ENCODE data around the gene OMA1.

The OMA1 gene

DNA sequence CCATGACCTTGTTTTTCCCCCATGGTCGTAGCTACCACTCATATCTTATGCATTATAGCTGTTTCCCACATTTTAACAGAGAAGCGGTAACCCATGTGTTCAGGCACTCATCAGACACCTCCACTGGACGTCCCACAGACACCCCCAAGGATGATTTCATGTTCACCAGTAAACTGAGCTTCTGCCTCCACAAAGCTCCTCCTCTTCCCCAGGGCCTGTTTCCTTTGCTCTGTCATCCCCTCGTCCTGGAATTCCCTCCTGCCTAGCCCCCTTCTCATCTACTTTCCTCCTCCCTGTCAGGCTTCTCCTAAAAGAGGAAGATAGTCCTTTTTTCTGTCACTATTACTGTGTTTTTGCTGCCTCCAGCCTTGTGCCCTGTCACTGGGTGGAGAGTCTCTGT, 111.2 kb downstream of the OMA1 start:
- no peak for TF ChIP-seq ZFX (IDR thresholded peaks at IDR 0.05)
- TF ChIP-seq, protein P1, sequence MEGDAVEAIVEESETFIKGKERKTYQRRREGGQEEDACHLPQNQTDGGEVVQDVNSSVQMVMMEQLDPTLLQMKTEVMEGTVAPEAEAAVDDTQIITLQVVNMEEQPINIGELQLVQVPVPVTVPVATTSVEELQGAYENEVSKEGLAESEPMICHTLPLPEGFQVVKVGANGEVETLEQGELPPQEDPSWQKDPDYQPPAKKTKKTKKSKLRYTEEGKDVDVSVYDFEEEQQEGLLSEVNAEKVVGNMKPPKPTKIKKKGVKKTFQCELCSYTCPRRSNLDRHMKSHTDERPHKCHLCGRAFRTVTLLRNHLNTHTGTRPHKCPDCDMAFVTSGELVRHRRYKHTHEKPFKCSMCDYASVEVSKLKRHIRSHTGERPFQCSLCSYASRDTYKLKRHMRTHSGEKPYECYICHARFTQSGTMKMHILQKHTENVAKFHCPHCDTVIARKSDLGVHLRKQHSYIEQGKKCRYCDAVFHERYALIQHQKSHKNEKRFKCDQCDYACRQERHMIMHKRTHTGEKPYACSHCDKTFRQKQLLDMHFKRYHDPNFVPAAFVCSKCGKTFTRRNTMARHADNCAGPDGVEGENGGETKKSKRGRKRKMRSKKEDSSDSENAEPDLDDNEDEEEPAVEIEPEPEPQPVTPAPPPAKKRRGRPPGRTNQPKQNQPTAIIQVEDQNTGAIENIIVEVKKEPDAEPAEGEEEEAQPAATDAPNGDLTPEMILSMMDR (conservative IDR thresholded peaks at IDR 0.05): no peak
- H3K27ac ChIP-seq: no peak overlapping the region

DNA sequence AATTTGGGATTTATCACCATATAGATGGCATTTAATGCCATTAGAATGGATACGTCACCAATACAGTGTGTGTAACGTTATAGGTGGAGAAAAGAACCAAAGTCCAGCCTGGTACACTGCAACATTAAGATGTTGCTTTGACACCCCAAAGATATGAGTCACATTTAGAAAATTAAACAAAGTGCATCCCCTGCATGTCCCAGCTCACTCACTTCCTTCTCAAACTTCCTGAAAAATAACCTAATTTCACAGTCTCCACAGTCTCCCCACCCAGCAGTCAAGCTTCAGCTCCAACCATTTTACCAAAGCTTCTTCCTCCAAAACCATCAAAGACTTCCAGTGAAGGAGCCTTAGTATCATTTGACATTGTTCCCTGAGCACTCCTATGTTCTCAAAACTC, 111.9 kb downstream of the OMA1 start:
- no peak overlapping the region for H3K27ac ChIP-seq
- TF ChIP-seq ZFX (IDR thresholded peaks at IDR 0.05): no peak
- TF ChIP-seq, protein P1 (conservative IDR thresholded peaks at IDR 0.05): no peak

DNA sequence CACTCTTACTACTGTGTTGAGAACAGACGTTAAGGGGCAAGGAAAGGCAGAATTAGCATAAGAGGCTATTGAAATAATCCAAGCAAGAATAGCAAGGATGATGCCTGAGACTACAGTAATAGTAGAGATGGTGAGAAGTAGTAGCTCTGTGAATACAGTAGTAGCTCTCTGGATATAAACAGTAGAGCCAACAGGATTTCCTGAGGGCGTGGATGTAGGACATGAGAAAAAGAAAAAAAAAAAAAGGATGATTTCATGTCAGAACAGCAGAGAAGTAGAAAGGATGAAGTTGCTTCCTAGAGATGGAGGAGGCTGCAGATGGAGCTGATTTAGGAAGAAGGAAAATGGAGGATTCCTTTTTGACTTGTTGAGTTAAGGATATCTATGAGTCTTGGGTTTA, 112.3 kb downstream of the OMA1 start:
- no peak for TF ChIP-seq ZFX (IDR thresholded peaks at IDR 0.05)
- TF ChIP-seq, protein P1 (conservative IDR thresholded peaks at IDR 0.05): no peak
- H3K27ac ChIP-seq: no peak overlapping the region

DNA sequence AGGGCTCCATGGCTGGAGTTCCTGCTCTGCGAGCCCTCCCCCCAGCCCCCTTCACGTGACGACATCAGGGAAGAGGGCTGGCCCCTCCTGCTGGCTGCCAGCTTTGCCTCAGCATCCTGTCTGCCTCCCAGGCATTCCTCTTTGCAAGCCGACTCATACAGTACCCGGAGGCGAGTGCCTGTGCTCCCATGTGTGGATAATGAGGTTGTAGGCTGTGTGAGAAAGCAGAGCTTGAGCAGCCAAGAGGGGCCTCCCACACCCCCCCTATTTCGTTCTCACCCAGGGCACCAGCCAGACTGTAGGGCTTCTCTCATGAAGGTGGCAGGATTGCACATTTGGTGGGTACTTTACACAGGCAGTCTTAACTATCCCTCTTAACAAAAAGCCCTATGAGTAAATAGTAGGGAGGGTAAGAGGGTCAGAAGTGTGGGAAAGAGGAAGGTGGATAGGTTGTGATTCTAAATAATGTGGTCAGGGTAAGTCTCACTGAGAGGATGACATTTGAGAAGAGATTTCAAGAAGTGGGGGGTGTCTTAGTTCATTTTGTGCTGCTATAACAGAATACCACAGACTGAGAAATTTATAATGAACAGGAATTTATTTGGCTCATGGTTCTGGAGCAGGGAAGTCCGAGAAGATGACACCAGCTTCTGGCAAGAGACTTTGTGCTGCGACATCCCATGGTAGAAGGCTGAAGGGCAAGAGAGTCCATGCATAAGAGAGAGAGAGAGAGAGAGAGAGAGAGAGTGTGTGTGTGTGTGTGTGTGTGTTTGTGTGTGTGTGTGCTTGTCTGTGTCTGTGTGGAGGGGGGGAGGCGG, 113.5 kb downstream of the OMA1 start:
- TF ChIP-seq, protein P1 (conservative IDR thresholded peaks at IDR 0.05): no peak
- no peak for TF ChIP-seq ZFX (IDR thresholded peaks at IDR 0.05)
- H3K27ac ChIP-seq: no peak overlapping the region

DNA sequence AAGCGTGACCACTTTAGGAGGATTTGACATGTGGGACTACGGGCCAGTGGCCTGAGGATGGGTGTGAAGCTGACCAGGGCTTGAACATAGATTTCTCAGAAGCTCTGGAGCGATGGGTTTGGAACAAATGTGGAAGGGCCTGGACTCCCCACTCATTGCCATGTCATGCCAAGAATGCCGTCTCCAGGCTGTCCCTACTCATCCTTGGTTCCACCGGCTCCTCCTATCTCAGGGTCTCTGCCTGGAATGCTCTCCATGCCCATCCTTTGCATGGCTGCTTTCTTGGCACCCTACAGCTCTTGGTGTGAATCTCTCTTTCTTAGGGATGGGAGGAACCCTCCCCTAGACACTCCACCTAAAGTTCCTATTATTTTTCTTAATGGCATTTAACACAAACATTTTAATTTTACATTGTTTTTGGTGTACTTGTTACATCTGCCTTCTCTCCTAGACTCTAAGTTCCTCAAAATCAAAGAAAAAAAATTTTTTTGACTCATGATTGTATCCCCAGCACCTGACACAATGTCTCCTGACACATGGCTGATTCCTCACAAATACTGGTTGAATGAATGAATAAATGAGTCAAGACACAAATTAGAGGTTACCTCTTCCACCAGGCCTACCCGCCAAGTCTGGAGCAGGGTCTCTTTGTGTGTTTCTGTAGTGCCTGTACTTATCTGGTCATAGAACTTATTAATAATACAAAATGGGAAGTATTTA, 114.5 kb downstream of the OMA1 start:
- no peak overlapping the region for H3K27ac ChIP-seq
- no peak for TF ChIP-seq ZFX (IDR thresholded peaks at IDR 0.05)
- TF ChIP-seq, protein P1 (conservative IDR thresholded peaks at IDR 0.05): no peak

All from C4-2B (cell line).